Activated gamma-delta T cell (primary cell): ENCODE measurements around the gene PRKD3.
"Not testable (repeated sequence)": the region's sequence is repeated elsewhere in the genome, so short reads cannot be mapped to it uniquely, and the experiment has no call there.

Source experiments
- DNase-seq: peaks from one replicate; lab custom pipeline; 2025; lab: John Stamatoyannopoulos, UW

PRKD3 gene

DNA sequence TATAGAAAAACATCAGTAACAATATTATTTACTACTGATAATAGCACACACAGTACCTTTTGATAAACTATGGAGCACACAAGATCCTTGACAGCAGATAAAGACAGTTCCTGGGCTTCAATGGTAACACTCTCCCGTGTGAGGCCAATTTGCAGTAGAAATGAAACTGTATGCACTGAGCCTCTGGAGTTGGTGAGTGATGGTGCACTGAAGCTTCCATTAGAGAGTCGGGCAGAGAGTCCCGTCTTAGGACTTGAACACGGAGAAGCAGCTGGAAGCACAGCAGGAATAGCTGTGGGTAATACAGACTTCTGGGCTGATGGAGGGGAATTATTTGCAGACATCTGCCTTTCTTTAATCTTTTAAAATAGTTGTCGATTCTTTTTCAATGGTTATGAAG lies 8.5 kb downstream of the PRKD3 start:
- DNase-seq: no peak

DNA sequence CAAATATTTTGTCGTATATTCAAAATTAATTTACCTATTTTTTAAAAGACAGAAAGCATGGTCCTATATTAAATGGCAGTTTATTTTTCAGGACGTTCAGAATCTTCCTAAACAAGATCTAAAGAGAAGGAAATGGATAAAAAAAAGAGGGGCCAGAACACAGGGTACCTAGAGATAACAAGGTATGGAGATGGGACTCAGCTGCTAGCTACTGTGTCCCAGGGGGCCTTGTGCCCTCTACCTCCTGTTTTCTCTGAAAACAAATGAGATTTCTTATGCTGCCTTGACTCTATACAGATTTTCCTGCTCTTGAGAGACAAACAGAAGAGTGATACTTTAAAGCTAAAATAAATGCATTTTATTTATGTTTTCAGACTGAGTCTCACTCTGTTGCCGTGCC lies 9.3 kb downstream of the PRKD3 start:
- no peak for DNase-seq

- no peak for DNase-seq
Measured at GRCh38 chr2:37307500-37307899, 17.1 kb downstream of the PRKD3 start.

- DNase-seq: no peak
Measured at GRCh38 chr2:37306024-37306423, 18.6 kb downstream of the PRKD3 start.

- no peak for DNase-seq
Measured at GRCh38 chr2:37302701-37303252, 21.9 kb downstream of the PRKD3 start.

DNA sequence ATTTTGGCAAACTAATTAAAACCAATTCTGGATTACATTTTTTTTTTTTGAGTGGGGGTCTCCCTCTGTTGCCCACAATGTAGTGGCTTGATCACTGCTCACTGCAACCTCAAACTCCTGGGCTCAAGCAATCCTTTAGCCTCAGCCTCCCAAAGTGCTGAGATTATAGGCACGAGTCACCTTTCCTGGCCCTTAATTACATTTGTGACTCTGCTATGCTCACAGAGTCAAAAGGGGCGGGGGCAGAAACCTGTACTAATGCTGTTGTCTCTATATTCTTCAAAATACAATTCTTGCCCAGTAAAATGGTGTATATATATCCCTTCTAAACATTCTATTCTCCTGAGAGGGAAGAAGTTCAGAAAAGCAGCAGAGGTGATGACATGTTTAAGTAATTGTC lies 23.2 kb downstream of the PRKD3 start:
- DNase-seq: no peak

DNA sequence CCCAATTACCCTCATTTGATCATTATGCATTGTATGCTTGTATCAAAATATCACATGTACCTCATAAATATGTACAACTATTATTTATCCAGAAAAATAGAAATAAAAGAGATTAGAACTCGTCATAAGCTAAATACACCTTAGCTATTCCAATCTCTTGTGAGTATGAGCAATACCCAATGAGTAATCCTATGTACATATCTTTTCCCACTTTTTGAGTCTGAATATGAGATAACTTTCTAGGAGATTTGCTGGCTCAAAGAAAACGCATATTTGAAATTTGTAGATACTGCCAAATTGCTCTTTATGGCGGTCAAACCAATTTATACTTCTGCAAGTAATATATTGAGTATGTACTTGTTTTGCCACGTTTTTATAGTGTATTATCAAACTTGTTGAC lies 24.1 kb downstream of the PRKD3 start:
- DNase-seq: no peak

- DNase-seq: no peak
Measured at GRCh38 chr2:37300146-37300545, 24.5 kb downstream of the PRKD3 start.

DNA sequence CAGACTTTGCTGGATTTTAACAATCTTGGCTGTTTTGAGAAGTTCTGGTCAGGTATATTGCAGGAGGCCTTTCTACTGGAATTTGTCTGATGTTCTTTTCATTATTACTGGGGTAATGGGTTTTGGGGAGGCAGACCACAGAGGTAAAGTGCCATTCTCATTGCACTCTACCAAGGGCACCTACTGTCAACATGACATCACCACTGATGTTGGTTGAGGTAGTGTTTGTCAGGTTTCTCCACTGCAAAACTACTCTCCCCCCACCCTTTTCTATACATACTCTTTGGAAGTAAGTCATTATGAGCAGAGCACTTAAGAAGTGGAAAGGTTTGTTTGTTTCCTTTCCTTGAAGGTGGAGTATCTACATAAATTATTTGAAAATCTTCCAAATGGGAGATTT lies 27.0 kb downstream of the PRKD3 start:
- no peak for DNase-seq

GRCh38 chr2:37295469-37296073 lies 29.1 kb downstream of the PRKD3 start:
- DNase-seq: no peak

- DNase-seq: not testable (repeated sequence)
Measured at GRCh38 chr2:37294858-37295257, 29.8 kb downstream of the PRKD3 start.

DNA sequence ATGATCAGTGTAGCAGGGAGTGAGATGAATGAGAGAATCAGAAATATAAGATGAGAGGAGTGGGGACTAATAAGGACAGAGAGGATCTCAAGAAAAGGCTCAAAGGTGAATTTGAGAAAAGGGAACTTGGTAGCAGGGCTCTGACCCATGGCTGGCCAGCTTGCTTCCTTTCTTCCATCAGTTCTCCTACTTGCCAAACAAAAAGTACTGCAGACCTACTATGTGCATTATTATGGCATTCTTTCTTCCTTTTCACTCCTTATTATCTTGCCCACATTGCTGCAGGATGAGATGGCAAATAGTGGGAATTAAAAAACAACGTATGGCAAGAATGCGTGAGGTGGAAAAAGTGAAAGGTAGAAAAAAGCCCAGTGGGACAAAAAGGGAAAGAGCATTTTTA lies 33.0 kb downstream of the PRKD3 start:
- DNase-seq: no peak

DNA sequence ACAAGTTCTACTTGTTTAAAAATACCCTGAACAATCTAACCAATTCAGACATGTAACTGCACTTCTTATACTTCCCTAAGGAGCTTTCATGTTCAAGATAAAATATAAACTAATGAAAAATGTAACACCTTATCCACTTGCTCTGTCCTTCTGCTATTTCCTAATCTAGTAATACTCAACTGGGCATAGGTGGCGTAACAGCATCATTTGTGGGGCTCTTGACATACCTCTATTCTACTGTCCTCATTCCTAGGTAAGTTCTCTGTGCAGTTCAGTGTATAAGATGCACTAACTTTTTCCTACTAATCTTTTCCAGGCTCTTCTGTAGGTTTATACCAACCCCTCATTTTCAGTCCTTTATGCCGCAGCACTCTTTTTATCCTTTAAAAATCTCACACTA lies 36.7 kb downstream of the PRKD3 start:
- DNase-seq: no peak

- no peak for DNase-seq
Measured at GRCh38 chr2:37284381-37284780, 40.3 kb downstream of the PRKD3 start.

DNA sequence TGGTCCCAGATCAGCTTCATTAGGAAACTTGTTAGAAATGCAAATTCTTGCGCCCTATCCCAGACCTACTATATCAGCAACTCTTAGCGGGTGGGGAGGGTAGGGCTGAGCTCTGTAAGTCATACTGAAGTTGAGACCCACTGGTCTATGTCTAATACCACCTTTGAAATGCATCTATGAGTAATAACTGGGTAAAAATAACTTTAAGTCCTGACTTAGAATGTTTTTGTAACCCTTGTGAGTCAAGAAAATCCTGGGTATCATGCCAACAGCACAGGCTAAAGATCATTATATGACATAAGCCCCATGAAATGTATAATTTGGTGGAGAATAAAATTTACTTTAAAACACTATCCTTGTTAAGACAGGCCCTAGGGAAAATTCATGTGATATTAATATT lies 41.4 kb downstream of the PRKD3 start:
- DNase-seq: no peak

DNA sequence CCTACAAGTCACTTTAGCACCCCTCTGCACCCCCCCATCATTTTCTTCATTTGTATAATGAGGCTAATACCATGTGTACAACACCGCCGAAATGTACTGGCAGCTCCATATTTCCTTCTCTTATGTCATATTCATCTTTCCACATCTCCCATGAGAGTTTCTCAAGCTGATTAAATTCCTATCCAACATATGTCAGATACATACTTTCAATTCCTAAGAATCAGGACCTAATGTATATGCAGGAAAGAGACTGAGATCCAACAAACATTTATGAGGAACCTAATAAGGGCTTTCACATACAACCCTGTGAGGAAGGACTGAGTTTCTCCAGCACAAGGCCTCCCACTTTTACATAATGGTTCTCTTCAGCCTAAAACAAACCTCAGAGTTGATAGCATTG lies 41.9 kb downstream of the PRKD3 start:
- no peak for DNase-seq

DNA sequence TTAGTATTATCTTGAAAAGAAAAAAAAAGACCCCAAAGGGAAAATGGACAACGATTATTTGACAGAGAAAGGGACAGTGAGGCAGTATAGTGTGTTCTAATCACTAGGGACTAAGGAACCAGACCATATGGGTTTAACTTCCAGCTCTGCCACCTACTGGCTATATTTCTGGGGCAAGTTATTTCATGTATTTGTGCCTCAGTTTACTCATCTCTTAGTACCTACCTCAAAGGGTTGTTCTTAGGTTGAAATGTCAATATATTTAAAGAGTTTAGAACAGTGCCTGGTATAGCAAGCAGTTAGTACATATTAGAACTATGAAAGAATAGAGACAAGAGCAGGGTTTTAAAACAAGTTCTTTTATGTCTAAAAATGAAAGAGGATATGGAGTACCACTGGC lies 42.7 kb downstream of the PRKD3 start:
- DNase-seq: no peak

- DNase-seq: no peak
Measured at GRCh38 chr2:37276291-37276690, 48.3 kb downstream of the PRKD3 start.
